Neural progenitor cell (in vitro differentiated cells): Measurements from ENCODE around the gene COL5A3.

Source experiments
- CTCF ChIP-seq: fragments of 200-600 bp; sonication (generic); IDR thresholded peaks from 2 replicates; pipeline ENCODE4 v1.5.1; 2017; ENCODE audit warnings: antibody characterized with exemption, mild to moderate bottlenecking
- EZH2 ChIP-seq: fragments of 200-600 bp; sonication (generic); IDR thresholded peaks from 2 replicates; pipeline ENCODE4 v1.6.1; 2017; ENCODE audit warnings: antibody characterized with exemption, mild to moderate bottlenecking, moderate library complexity

DNA sequence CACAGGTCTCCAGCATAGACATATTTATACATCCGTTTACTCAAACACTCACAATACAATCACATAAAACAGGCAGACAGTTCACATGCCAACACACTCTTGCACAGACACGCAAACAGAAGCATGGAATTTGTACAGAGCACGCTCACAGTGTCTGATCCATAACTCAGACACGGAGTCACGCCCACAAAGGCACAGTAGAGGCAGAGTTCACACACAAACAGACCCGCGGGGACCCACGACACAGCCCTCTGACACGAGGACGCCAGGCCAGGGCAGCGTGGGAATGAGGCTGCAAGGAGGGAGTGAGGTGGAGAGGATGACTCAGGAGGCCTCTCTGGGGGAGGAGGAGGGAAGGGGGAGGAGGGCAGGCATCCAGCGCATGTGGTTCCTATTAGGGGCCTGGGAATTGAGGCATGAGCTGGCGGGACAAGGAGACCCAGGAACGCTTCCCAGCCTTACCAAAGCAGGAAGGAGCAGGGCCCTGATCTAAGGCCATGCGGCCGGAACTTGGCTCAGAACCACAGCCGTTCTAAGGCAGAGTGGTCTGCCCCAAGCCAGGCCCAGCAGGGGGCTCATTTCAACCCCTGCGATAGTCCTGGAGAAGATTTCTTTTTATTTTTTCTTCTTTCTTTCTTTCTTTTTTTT lies 64.9 kb downstream of the COL5A3 start:
- TF ChIP-seq EZH2 (no peak), CTCF (no peak)
